HG02678 (cell line): Measurements from ENCODE around the gene KIAA1958.

ENCODE experiments used
- ATAC-seq: cut with Tn5 transposase; IDR thresholded peaks from one replicate; pipeline ENCODE4 v1.9.1; 2021; ENCODE audit warnings: mild to moderate bottlenecking, moderate library complexity; ENCODE audit not compliant: unreplicated experiment

KIAA1958 gene

GRCh38 chr9:112703304-112703703 is 216.7 kb downstream of the KIAA1958 start:
- ATAC-seq: no peak

- ATAC-seq: no peak
Observed at GRCh38 chr9:112705768-112706427, 219.3 kb downstream of the KIAA1958 start.

GRCh38 chr9:112711050-112711689 is 224.5 kb downstream of the KIAA1958 start:
- no peak for ATAC-seq

- no peak for ATAC-seq
Observed at GRCh38 chr9:112712678-112713077, 226.1 kb downstream of the KIAA1958 start.

GRCh38 chr9:112717661-112718331 is 231.2 kb downstream of the KIAA1958 start, which contains the start of gene INIP:
INIP (minus strand) TSS chr9:112718117; CDS start chr9:112716485, 1,632 bp downstream.
- ATAC-seq: peak; percentile 97
